WTC11 (cell line): Measurements from ENCODE around the gene THBD. TPM values are rescaled to one million over a fixed set of nuclear protein-coding genes. Genes with fewer than 3 reads are reported as not detected.

Source experiments
- ATAC-seq: fragments of 200-7000 bp; cut with Tn5 transposase; 2 replicates; pipeline ENCODE4 v1.10.0; 2021; ENCODE audit warnings: mild to moderate bottlenecking, moderate library complexity
- CTCF ChIA-PET: fragments of 300-600 bp; sonication (Branson Sonifier 250); formaldehyde crosslinking; loops from one replicate; lab custom pipeline; 2021; ENCODE audit warnings: antibody characterized with exemption; lab: Charles Lee
- POLR2A ChIA-PET: fragments of 350-600 bp; sonication (Branson Sonifier 250); formaldehyde crosslinking; loops from one replicate; lab custom pipeline; 2021; ENCODE audit warnings: antibody characterized with exemption; lab: Charles Lee
- DNase-seq: peaks from one replicate; pipeline ENCODE4 v3.0.0; 2021; ENCODE audit warnings: low spot score
- H3K27ac Mint-ChIP-seq: 2 replicates; pipeline ENCODE4 v1.8.0; 2021; ENCODE audit warnings: mixed read lengths
- H3K27me3 Mint-ChIP-seq: 2 replicates; pipeline ENCODE4 v1.8.0; 2021; ENCODE audit warnings: low read depth, mild to moderate bottlenecking, moderate library complexity, mixed read lengths
- H3K36me3 Mint-ChIP-seq: 2 replicates; pipeline ENCODE4 v1.8.0; 2021; ENCODE audit warnings: mixed read lengths
- H3K4me1 Mint-ChIP-seq: 2 replicates; pipeline ENCODE4 v1.8.0; 2022; ENCODE audit warnings: mixed read lengths
- H3K4me3 Mint-ChIP-seq: 2 replicates; pipeline ENCODE4 v1.8.0; 2021; ENCODE audit warnings: mild to moderate bottlenecking, moderate library complexity, mixed read lengths
- H3K9me3 Mint-ChIP-seq: 2 replicates; pipeline ENCODE4 v1.8.0; 2021; ENCODE audit warnings: mixed read lengths
- CREM ChIP-seq: sonication (generic); formaldehyde crosslinking; IDR thresholded peaks from 2 replicates; pipeline ENCODE4 v1.8.1; 2022; ENCODE audit warnings: mild to moderate bottlenecking, missing genetic modification reagents, moderate library complexity
- FOXJ3 ChIP-seq: sonication (generic); formaldehyde crosslinking; IDR thresholded peaks from 2 replicates; pipeline ENCODE4 v1.9.0; 2021; ENCODE audit warnings: missing genetic modification reagents, mild to moderate bottlenecking, borderline replicate concordance
- HMGA2 ChIP-seq: fragments of 250-450 bp; sonication (Bioruptor Pico); IDR thresholded peaks from 2 replicates; pipeline ENCODE4 v1.4.0; 2021; ENCODE audit warnings: mild to moderate bottlenecking, moderate library complexity
- IRF2 ChIP-seq: sonication (generic); formaldehyde crosslinking; IDR thresholded peaks from 2 replicates; pipeline ENCODE4 v1.8.0; 2022; ENCODE audit warnings: low read depth, missing genetic modification reagents, borderline replicate concordance
- ZNF121 ChIP-seq: sonication (generic); formaldehyde crosslinking; IDR thresholded peaks from 2 replicates; pipeline ENCODE4 v1.8.0; 2023; ENCODE audit warnings: missing genetic modification reagents
- ZNF138 ChIP-seq: sonication (generic); formaldehyde crosslinking; conservative IDR thresholded peaks from 2 replicates; pipeline ENCODE4 v1.8.1; 2022; ENCODE audit warnings: mild to moderate bottlenecking, moderate library complexity, missing genetic modification reagents
- ZNF423 ChIP-seq: fragments of 250-450 bp; sonication (Bioruptor Pico); IDR thresholded peaks from 2 replicates; pipeline ENCODE4 v2.1.2; 2022; ENCODE audit warnings: mild to moderate bottlenecking, moderate library complexity
- ZNF671 ChIP-seq: fragments of 250-450 bp; sonication (Bioruptor Pico); IDR thresholded peaks from 2 replicates; pipeline ENCODE4 v1.8.0; 2021; ENCODE audit warnings: mild to moderate bottlenecking
- total RNA-seq: library from RNA; stranded (reverse); gene quantifications from 3 replicates; pipeline ENCODE4 v1.2.3, GENCODE V29; 2021
- TF ChIP-seq, protein P1 (sequence below): sonication (generic); formaldehyde crosslinking; IDR thresholded peaks from 2 replicates; pipeline ENCODE4 v1.8.1; 2023; ENCODE audit warnings: mild to moderate bottlenecking, missing genetic modification reagents, borderline replicate concordance
- TF ChIP-seq, protein P2 (sequence below): sonication (generic); formaldehyde crosslinking; conservative IDR thresholded peaks from 2 replicates; pipeline ENCODE4 v1.8.1; 2022; ENCODE audit warnings: mild to moderate bottlenecking, missing genetic modification reagents
- TF ChIP-seq, protein P3 (sequence below): sonication (generic); formaldehyde crosslinking; IDR thresholded peaks from 2 replicates; pipeline ENCODE4 v1.8.1; 2023; ENCODE audit warnings: mild to moderate bottlenecking, missing genetic modification reagents, moderate library complexity
- TF ChIP-seq, protein P4 (sequence below): sonication (generic); formaldehyde crosslinking; IDR thresholded peaks from 2 replicates; pipeline ENCODE4 v1.8.0; 2023; ENCODE audit warnings: mild to moderate bottlenecking, missing genetic modification reagents
- TF ChIP-seq, protein P5 (sequence below): fragments of 250-450 bp; sonication (Bioruptor Pico); IDR thresholded peaks from 2 replicates; pipeline ENCODE4 v1.9.0; 2021; ENCODE audit warnings: mild to moderate bottlenecking
- TF ChIP-seq, protein P6 (sequence below): sonication (generic); formaldehyde crosslinking; IDR thresholded peaks from 2 replicates; pipeline ENCODE4 v1.8.1; 2023; ENCODE audit warnings: mild to moderate bottlenecking, moderate library complexity, missing genetic modification reagents
- TF ChIP-seq, protein P7 (sequence below): sonication (generic); formaldehyde crosslinking; IDR thresholded peaks from 2 replicates; pipeline ENCODE4 v1.8.0; 2022; ENCODE audit warnings: mild to moderate bottlenecking, missing genetic modification reagents

THBD gene
- total RNA-seq, 1 experiment from 2014 or later: 1.0 TPM

DNA sequence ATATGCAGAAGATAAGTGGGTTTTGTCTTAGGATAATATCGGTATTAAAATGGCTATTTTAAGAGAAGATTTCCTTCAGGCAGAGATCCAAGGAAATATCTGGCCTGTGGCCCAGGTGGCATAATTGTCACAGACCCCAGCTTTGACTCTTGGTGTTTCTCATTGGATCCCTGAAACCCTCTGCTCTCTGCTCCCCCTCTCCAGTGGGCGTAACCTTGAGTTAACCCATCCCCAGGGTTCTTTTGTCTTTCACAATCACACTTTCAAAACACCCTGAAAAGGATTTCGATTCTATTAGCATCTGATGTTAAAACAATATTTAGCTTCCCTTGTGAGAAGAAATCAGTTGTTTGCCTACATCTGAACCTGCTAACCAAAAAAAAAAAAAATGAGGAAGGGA lies 7.2 kb downstream of the THBD start:
- no peaks in the 10 kb centered on the region; the same call in 1 of the 2 replicates for H3K36me3 Mint-ChIP-seq
- peak; percentile 80 for ATAC-seq
- TF ChIP-seq, protein P1, sequence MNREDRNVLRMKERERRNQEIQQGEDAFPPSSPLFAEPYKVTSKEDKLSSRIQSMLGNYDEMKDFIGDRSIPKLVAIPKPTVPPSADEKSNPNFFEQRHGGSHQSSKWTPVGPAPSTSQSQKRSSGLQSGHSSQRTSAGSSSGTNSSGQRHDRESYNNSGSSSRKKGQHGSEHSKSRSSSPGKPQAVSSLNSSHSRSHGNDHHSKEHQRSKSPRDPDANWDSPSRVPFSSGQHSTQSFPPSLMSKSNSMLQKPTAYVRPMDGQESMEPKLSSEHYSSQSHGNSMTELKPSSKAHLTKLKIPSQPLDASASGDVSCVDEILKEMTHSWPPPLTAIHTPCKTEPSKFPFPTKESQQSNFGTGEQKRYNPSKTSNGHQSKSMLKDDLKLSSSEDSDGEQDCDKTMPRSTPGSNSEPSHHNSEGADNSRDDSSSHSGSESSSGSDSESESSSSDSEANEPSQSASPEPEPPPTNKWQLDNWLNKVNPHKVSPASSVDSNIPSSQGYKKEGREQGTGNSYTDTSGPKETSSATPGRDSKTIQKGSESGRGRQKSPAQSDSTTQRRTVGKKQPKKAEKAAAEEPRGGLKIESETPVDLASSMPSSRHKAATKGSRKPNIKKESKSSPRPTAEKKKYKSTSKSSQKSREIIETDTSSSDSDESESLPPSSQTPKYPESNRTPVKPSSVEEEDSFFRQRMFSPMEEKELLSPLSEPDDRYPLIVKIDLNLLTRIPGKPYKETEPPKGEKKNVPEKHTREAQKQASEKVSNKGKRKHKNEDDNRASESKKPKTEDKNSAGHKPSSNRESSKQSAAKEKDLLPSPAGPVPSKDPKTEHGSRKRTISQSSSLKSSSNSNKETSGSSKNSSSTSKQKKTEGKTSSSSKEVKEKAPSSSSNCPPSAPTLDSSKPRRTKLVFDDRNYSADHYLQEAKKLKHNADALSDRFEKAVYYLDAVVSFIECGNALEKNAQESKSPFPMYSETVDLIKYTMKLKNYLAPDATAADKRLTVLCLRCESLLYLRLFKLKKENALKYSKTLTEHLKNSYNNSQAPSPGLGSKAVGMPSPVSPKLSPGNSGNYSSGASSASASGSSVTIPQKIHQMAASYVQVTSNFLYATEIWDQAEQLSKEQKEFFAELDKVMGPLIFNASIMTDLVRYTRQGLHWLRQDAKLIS: no peak
- no peak for TF ChIP-seq FOXJ3 (CRISPR knock-in tag)
- TF ChIP-seq ZNF671 (CRISPR knock-in tag): no peak
- TF ChIP-seq, protein P2, sequence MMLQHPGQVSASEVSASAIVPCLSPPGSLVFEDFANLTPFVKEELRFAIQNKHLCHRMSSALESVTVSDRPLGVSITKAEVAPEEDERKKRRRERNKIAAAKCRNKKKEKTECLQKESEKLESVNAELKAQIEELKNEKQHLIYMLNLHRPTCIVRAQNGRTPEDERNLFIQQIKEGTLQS (CRISPR knock-in tag): no peak
- TF ChIP-seq, protein P3, sequence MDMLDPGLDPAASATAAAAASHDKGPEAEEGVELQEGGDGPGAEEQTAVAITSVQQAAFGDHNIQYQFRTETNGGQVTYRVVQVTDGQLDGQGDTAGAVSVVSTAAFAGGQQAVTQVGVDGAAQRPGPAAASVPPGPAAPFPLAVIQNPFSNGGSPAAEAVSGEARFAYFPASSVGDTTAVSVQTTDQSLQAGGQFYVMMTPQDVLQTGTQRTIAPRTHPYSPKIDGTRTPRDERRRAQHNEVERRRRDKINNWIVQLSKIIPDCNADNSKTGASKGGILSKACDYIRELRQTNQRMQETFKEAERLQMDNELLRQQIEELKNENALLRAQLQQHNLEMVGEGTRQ (CRISPR knock-in tag): no peak
- TF ChIP-seq, protein P4, sequence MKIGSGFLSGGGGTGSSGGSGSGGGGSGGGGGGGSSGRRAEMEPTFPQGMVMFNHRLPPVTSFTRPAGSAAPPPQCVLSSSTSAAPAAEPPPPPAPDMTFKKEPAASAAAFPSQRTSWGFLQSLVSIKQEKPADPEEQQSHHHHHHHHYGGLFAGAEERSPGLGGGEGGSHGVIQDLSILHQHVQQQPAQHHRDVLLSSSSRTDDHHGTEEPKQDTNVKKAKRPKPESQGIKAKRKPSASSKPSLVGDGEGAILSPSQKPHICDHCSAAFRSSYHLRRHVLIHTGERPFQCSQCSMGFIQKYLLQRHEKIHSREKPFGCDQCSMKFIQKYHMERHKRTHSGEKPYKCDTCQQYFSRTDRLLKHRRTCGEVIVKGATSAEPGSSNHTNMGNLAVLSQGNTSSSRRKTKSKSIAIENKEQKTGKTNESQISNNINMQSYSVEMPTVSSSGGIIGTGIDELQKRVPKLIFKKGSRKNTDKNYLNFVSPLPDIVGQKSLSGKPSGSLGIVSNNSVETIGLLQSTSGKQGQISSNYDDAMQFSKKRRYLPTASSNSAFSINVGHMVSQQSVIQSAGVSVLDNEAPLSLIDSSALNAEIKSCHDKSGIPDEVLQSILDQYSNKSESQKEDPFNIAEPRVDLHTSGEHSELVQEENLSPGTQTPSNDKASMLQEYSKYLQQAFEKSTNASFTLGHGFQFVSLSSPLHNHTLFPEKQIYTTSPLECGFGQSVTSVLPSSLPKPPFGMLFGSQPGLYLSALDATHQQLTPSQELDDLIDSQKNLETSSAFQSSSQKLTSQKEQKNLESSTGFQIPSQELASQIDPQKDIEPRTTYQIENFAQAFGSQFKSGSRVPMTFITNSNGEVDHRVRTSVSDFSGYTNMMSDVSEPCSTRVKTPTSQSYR (CRISPR knock-in tag): no peak
- no peak for TF ChIP-seq ZNF121 (CRISPR knock-in tag)
- TF ChIP-seq, protein P5, sequence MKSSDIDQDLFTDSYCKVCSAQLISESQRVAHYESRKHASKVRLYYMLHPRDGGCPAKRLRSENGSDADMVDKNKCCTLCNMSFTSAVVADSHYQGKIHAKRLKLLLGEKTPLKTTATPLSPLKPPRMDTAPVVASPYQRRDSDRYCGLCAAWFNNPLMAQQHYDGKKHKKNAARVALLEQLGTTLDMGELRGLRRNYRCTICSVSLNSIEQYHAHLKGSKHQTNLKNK (CRISPR knock-in tag): no peak
- no peak for TF ChIP-seq CREM (CRISPR knock-in tag)
- TF ChIP-seq IRF2 (CRISPR knock-in tag): no peak
- TF ChIP-seq, protein P6, sequence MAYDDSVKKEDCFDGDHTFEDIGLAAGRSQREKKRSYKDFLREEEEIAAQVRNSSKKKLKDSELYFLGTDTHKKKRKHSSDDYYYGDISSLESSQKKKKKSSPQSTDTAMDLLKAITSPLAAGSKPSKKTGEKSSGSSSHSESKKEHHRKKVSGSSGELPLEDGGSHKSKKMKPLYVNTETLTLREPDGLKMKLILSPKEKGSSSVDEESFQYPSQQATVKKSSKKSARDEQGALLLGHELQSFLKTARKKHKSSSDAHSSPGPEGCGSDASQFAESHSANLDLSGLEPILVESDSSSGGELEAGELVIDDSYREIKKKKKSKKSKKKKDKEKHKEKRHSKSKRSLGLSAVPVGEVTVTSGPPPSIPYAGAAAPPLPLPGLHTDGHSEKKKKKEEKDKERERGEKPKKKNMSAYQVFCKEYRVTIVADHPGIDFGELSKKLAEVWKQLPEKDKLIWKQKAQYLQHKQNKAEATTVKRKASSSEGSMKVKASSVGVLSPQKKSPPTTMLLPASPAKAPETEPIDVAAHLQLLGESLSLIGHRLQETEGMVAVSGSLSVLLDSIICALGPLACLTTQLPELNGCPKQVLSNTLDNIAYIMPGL (CRISPR knock-in tag): no peak
- TF ChIP-seq ZNF423 (CRISPR knock-in tag): no peak
- no peak for DNase-seq
- H3K9me3 Mint-ChIP-seq: peaks cover 3% of the 10 kb centered on the region; the same call in 1 of the 2 replicates
- CTCF ChIA-PET: interaction anchor here (0.8 to 3.0 kb wide), 7 partner anchors 9 to 350 kb away, joined by 3 to 13 read pairs (median 4); no protein-coding TSS in a partner anchor
- no peak overlapping the region for H3K27ac Mint-ChIP-seq
- H3K4me3 Mint-ChIP-seq: no peak overlapping the region
- POLR2A ChIA-PET: no interaction called here
- peaks cover 82% of the 10 kb centered on the region for H3K27me3 Mint-ChIP-seq
- H3K4me1 Mint-ChIP-seq: peaks cover 56% of the 10 kb centered on the region

DNA sequence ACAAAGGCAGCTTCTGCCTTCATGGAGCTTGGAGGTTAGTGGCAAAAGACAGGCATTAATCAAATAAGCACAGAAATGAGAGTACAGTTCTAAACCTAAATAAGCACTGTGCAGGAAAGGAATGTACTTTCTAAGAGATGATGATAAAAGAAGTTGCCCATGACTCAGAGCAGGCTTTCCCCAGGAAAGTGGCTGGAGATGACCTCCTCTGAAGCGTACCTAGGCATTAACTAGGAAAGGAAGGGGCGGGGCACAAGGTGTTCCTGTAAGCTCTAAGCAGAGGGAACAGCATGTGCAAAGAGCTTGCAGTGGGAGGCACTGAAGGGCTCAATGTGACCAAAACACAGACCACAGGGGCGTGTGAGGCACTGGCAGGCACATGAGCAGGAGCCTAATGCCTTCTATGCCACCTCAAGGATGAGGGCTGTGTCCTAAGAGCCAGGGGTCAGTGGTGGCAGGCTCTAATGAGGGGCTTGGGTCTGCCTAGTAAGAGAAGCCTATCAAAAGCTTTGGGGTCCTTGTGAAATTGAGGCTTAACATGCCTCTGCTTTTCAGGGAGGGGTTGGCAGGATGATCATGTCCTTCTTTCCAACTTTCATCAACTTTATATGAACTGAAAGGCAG lies 9.5 kb downstream of the THBD start:
- no peaks in the 10 kb centered on the region; the same call in 1 of the 2 replicates for H3K36me3 Mint-ChIP-seq
- H3K4me1 Mint-ChIP-seq: peaks cover 55% of the 10 kb centered on the region
- DNase-seq (no peak), ATAC-seq (no peak)
- CTCF ChIA-PET: interaction anchor here (1.4 kb wide), 1 partner anchor 11 kb away, joined by 3 read pairs; no protein-coding TSS in a partner anchor
- peaks cover 3% of the 10 kb centered on the region; the same call in 1 of the 2 replicates for H3K9me3 Mint-ChIP-seq
- no peak overlapping the region for H3K4me3 Mint-ChIP-seq
- H3K27ac Mint-ChIP-seq: no peak overlapping the region
- POLR2A ChIA-PET: no interaction called here
- peaks cover 78% of the 10 kb centered on the region for H3K27me3 Mint-ChIP-seq
- TF ChIP-seq, protein P7, sequence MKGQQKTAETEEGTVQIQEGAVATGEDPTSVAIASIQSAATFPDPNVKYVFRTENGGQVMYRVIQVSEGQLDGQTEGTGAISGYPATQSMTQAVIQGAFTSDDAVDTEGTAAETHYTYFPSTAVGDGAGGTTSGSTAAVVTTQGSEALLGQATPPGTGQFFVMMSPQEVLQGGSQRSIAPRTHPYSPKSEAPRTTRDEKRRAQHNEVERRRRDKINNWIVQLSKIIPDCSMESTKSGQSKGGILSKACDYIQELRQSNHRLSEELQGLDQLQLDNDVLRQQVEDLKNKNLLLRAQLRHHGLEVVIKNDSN (CRISPR knock-in tag): no peak
- TF ChIP-seq HMGA2 (CRISPR knock-in tag) (no peak), ZNF138 (CRISPR knock-in tag) (no peak)
- TF ChIP-seq, protein P1: no peak
